Neural progenitor cell (in vitro differentiated cells): ENCODE measurements around the gene BCR.

Experiments used
- EZH2 ChIP-seq: fragments of 200-600 bp; sonication (generic); IDR thresholded peaks from 2 replicates; pipeline ENCODE4 v1.6.1; 2017; ENCODE audit warnings: antibody characterized with exemption, mild to moderate bottlenecking, moderate library complexity
- TF ChIP-seq, protein P1 (sequence below): fragments of 200-600 bp; sonication (generic); IDR thresholded peaks from 2 replicates; pipeline ENCODE4 v1.5.1; 2017; ENCODE audit warnings: antibody characterized with exemption, mild to moderate bottlenecking

DNA sequence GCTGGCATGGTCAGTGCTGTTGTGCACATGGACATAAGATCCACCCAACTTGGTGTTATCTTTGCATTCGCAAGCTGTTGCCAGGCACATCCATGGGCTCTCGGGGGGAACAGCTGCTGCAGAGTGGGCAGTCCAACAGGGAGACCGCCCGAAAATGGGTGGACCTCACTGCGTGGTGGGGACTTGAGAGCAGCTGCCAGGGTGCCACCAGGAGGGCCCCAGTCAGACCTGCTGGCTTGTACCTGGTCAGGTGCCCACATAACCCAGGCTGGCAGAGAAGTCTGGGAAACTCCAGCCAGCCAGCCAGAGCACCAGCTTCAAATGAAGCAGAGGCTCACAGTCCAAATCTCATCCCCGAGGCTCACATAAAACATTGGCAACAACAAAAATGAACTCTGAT, 120.2 kb downstream of the BCR start:
- TF ChIP-seq, protein P1, sequence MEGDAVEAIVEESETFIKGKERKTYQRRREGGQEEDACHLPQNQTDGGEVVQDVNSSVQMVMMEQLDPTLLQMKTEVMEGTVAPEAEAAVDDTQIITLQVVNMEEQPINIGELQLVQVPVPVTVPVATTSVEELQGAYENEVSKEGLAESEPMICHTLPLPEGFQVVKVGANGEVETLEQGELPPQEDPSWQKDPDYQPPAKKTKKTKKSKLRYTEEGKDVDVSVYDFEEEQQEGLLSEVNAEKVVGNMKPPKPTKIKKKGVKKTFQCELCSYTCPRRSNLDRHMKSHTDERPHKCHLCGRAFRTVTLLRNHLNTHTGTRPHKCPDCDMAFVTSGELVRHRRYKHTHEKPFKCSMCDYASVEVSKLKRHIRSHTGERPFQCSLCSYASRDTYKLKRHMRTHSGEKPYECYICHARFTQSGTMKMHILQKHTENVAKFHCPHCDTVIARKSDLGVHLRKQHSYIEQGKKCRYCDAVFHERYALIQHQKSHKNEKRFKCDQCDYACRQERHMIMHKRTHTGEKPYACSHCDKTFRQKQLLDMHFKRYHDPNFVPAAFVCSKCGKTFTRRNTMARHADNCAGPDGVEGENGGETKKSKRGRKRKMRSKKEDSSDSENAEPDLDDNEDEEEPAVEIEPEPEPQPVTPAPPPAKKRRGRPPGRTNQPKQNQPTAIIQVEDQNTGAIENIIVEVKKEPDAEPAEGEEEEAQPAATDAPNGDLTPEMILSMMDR, result no peak
- no peak for TF ChIP-seq EZH2
